Naive thymus-derived CD8-positive, alpha-beta T cell (primary cell): Measurements from ENCODE around the gene TMEM100. TPM values are rescaled to one million over a fixed set of nuclear protein-coding genes. Genes with fewer than 3 reads are reported as not detected.
A peak's percentile ranks its signal among the peaks of the same experiment; 100 is the strongest.

Experiments used
- ATAC-seq, 2 donors: fragments of 150-1000 bp; cut with Tn5 transposase in 1 of 2; sonication (Bioruptor Pico), chemical (Tn5 transposase) in 1 of 2; 1 replicate in 1 of 2; 2 replicates in 1 of 2; pipeline ENCODE4 v1.10.0; 2021; ENCODE audit warnings: mild to moderate bottlenecking in 2 of 2, moderate library complexity in 2 of 2
- POLR2A ChIA-PET: fragments of 350-600 bp; sonication (Branson Sonifier 250); formaldehyde crosslinking; loops from one replicate; lab custom pipeline; 2021; ENCODE audit warnings: antibody characterized with exemption; lab: Charles Lee
- DNase-seq, 10 donors: peaks; one replicate each; pipeline versions ENCODE4 v3.0.0 to v3.0.0-alpha.2; 2020 to 2022
- H3K27ac Mint-ChIP-seq, 10 donors: one replicate each; pipeline ENCODE4 v1.8.0; 2020 to 2022; ENCODE audit warnings: mild to moderate bottlenecking in 10 of 10, mixed read lengths in 10 of 10, moderate library complexity in 4 of 10, inconsistent platforms in 1 of 10
- H3K27me3 Mint-ChIP-seq, 5 donors: one replicate each; pipeline ENCODE4 v1.8.0; 2021 to 2022; ENCODE audit warnings: mixed read lengths in 5 of 5
- H3K36me3 Mint-ChIP-seq, 3 donors: one replicate each; pipeline ENCODE4 v1.8.0; 2020 to 2022; ENCODE audit warnings: mixed read lengths in 3 of 3, mild to moderate bottlenecking in 2 of 3, inconsistent platforms in 1 of 3
- H3K4me1 Mint-ChIP-seq, 4 donors: one replicate each; pipeline ENCODE4 v1.8.0; 2021 to 2022; ENCODE audit warnings: mixed read lengths in 4 of 4
- H3K4me3 Mint-ChIP-seq, 10 donors: one replicate each; pipeline ENCODE4 v1.8.0; 2020 to 2022; ENCODE audit warnings: mild to moderate bottlenecking in 10 of 10, mixed read lengths in 10 of 10, moderate library complexity in 6 of 10, inconsistent platforms in 1 of 10
- H3K9me3 Mint-ChIP-seq, 9 donors: one replicate each; pipeline ENCODE4 v1.8.0; 2020 to 2022; ENCODE audit warnings: mixed read lengths in 9 of 9, mild to moderate bottlenecking in 3 of 9, inconsistent platforms in 1 of 9, moderate library complexity in 1 of 9
- polyA plus RNA-seq, 3 donors: library from polyadenylated mRNA; unstranded; fragments of 300-500 nt; fragmentation: Illumina TruSeq; gene quantifications; one replicate each; pipeline ENCODE4 v1.2.3, GENCODE V29; 2021
- total RNA-seq, 8 experiments: library from RNA in 2 of 8; stranded (reverse) in 2 of 8; gene quantifications; one replicate each; pipeline ENCODE4 v1.2.3 and lab custom pipeline; 2021 to 2026

The TMEM100 gene
- total and polyA plus RNA-seq, 5 experiments from 2014 or later, result not detected

GRCh38 chr17:55740511-55741355 is 18.1 kb upstream of the TMEM100 start:
- no peak overlapping the region for H3K27ac Mint-ChIP-seq
- H3K27me3 Mint-ChIP-seq, result peaks cover 6 to 15% (median 11%) of the 10 kb centered on the region in 5 donors
- H3K36me3 Mint-ChIP-seq, result no peaks in the 10 kb centered on the region
- H3K4me3 Mint-ChIP-seq, result no peak overlapping the region
- peaks cover 0 to 5% (median 0%) of the 10 kb centered on the region in 4 donors for H3K4me1 Mint-ChIP-seq
- H3K9me3 Mint-ChIP-seq, result no peaks in the 10 kb centered on the region
- ATAC-seq (no peak), DNase-seq (no peak)
- POLR2A ChIA-PET, result no interaction called here

DNA sequence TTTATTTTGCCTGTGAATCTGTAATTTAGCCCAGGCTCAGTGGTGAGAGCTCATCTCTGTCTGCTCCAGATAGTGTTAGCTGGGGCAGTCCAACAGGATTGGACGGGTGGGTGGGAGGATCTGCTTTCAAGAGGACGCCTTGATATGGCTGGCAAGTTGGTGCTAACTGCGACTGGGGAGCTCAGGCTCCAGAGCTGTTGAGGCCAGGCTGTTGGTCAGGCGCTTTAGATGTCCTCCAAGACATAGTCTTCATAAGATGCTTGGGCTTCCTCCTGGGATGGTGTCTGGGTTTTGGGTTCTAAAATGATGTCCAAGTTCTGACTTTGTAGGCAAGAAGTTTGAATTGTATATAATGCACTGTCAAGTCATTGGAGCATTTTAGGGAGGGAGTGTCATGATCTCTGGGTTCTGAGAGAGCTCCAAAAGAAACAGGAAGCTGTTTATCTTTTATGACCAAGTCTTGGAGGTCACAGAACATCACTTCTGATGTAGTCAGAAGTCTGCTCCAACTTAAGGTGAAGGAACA is 15.4 kb upstream of the TMEM100 start:
- ATAC-seq, result no peak
- H3K36me3 Mint-ChIP-seq, result no peaks in the 10 kb centered on the region
- no peak overlapping the region for H3K4me3 Mint-ChIP-seq
- no peak overlapping the region for H3K27ac Mint-ChIP-seq
- no peak for DNase-seq
- POLR2A ChIA-PET, result no interaction called here
- peaks cover 0 to 5% (median 0%) of the 10 kb centered on the region in 4 donors for H3K4me1 Mint-ChIP-seq
- H3K27me3 Mint-ChIP-seq, result peaks cover 6 to 23% (median 10%) of the 10 kb centered on the region in 5 donors
- H3K9me3 Mint-ChIP-seq, result no peaks in the 10 kb centered on the region

DNA sequence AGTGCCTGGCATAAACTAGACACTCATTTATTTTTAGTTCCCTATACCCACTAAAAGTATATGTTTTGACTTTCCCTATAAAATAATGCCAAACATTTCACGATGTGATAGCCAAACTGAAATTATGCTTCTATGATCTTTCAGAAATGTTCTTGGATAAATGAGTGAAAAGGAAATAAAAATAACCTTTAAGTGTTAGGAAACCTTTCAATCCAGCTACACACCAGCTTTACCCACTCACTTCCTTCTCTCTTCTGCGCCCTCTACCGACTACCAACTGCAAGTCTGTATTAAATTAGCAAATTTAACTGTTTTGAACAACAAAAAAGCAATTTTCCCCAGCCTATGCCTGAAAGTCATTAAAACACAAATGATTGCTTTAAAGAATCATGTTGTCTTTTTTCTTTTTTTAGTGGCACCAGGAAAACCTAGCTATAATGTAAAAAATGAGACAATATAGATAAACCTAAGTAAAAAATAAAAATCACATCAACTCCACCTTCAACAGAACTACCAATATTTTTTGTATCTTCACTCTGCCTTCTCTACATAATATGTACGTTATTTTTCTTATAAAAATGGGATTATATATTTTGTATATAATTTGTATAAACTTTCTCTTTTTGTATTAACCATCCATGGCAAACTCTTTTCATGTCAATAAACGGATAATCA is 13.2 kb upstream of the TMEM100 start:
- DNase-seq (peak in 5 of 10 donors; percentile 6 to 26 (median 18)), ATAC-seq (peak in 1 of 2 donors; percentile 42)
- Mint-ChIP-seq H3K27ac (no peak overlapping the region), H3K4me1 (peaks cover 0 to 5% (median 0%) of the 10 kb centered on the region in 4 donors), H3K36me3 (no peaks in the 10 kb centered on the region), H3K4me3 (no peak overlapping the region), H3K9me3 (no peaks in the 10 kb centered on the region), H3K27me3 (peaks cover 12 to 40% (median 21%) of the 10 kb centered on the region in 5 donors)
- POLR2A ChIA-PET, result no interaction called here

- POLR2A ChIA-PET, result no interaction called here
- DNase-seq (no peak), ATAC-seq (no peak)
- Mint-ChIP-seq H3K36me3 (no peaks in the 10 kb centered on the region), H3K9me3 (no peaks in the 10 kb centered on the region), H3K4me1 (peaks cover 0 to 5% (median 0%) of the 10 kb centered on the region in 4 donors), H3K4me3 (no peak overlapping the region), H3K27me3 (peaks cover 8 to 42% (median 20%) of the 10 kb centered on the region in 5 donors), H3K27ac (no peak overlapping the region)
These were observed 11.6 kb upstream of the TMEM100 start for GRCh38 chr17:55734128-55734781.

- no peak for ATAC-seq
- H3K27ac Mint-ChIP-seq, result no peak overlapping the region
- no peaks in the 10 kb centered on the region for H3K9me3 Mint-ChIP-seq
- H3K4me3 Mint-ChIP-seq, result no peak overlapping the region
- POLR2A ChIA-PET, result no interaction called here
- H3K4me1 Mint-ChIP-seq, result no peaks in the 10 kb centered on the region
- no peaks in the 10 kb centered on the region for H3K36me3 Mint-ChIP-seq
- peaks cover 22 to 59% (median 28%) of the 10 kb centered on the region in 5 donors for H3K27me3 Mint-ChIP-seq
- DNase-seq, result no peak
These were observed 9.1 kb upstream of the TMEM100 start for GRCh38 chr17:55731586-55732250.

DNA sequence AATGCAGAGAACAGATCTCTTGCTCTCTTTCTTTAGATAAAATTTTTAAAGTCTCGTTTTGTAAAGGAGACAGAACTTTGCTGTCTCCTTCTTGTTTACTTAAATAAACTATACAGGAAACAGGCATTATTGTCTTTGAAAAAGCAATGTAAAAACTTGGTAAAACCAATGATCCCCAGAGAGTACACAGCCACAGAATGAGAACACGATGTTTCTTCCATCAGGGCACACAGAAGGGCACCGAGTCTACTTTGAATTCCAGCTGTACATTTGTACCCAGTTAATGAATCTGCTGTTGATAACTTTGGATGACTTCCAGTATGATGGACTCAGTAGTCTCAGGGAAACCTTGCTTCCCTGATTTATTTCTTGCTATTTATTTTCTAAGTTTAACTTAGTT is 8.1 kb upstream of the TMEM100 start:
- Mint-ChIP-seq H3K36me3 (no peaks in the 10 kb centered on the region), H3K27me3 (peaks cover 26 to 69% (median 28%) of the 10 kb centered on the region in 5 donors), H3K27ac (no peak overlapping the region), H3K4me1 (no peaks in the 10 kb centered on the region), H3K4me3 (no peak overlapping the region), H3K9me3 (no peaks in the 10 kb centered on the region)
- ATAC-seq (no peak), DNase-seq (no peak)
- POLR2A ChIA-PET, result no interaction called here

GRCh38 chr17:55730380-55730779 is 7.7 kb upstream of the TMEM100 start:
- H3K4me3 Mint-ChIP-seq, result no peak overlapping the region
- no peaks in the 10 kb centered on the region for H3K4me1 Mint-ChIP-seq
- peaks cover 26 to 73% (median 30%) of the 10 kb centered on the region in 5 donors for H3K27me3 Mint-ChIP-seq
- ATAC-seq (no peak), DNase-seq (no peak)
- H3K36me3 Mint-ChIP-seq, result no peaks in the 10 kb centered on the region
- no peak overlapping the region for H3K27ac Mint-ChIP-seq
- POLR2A ChIA-PET, result no interaction called here
- H3K9me3 Mint-ChIP-seq, result no peaks in the 10 kb centered on the region

DNA sequence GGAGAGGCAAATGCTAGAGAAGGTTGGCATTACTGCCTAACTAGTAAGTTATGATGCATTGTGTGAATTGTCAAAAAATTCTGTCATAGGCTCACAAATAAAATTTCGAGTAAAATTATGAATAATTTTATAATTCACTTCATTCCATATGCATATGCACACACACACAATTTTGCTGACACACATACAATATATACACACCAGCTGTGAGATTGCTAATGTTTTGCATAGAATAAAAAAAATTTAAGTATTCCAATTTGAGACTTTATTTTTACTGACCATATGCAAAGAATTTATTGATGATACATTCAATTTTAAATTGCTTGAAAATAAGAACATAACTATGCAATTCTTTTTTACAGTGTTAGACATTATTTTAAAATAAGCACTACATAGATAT is 6.8 kb upstream of the TMEM100 start:
- POLR2A ChIA-PET, result no interaction called here
- no peak for DNase-seq
- Mint-ChIP-seq H3K36me3 (no peaks in the 10 kb centered on the region), H3K27ac (no peak overlapping the region), H3K27me3 (peaks cover 31 to 73% (median 32%) of the 10 kb centered on the region in 5 donors), H3K9me3 (no peaks in the 10 kb centered on the region), H3K4me1 (peaks cover 0 to 1% (median 0%) of the 10 kb centered on the region in 4 donors), H3K4me3 (no peak overlapping the region)
- ATAC-seq, result no peak

- POLR2A ChIA-PET, result no interaction called here
- H3K9me3 Mint-ChIP-seq, result no peaks in the 10 kb centered on the region
- DNase-seq, result no peak
- peaks cover 0 to 1% (median 0%) of the 10 kb centered on the region in 4 donors for H3K4me1 Mint-ChIP-seq
- peaks cover 31 to 72% (median 31%) of the 10 kb centered on the region in 5 donors for H3K27me3 Mint-ChIP-seq
- no peak overlapping the region for H3K27ac Mint-ChIP-seq
- ATAC-seq, result no peak
- H3K36me3 Mint-ChIP-seq, result no peaks in the 10 kb centered on the region
- no peak overlapping the region for H3K4me3 Mint-ChIP-seq
These were observed 6.2 kb upstream of the TMEM100 start for GRCh38 chr17:55728833-55729232.

DNA sequence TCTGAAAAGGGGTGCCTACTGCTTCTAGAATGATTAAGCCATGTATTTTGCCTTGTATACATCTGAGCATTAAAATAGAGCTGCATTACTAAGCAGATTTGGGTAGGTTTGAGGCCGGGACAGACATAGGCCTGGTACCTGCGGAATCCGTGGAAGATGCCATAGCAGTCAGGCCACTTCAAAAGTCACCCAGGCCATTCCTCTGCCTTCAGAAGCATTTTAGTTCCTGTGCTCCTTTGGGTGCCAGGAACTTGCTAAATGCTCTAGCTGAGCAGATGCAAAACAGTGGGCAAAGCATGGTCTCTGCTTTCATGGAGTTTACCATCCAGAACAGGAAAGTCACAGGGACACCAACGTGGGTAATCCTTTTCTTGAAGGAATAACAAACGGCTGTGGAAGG is 5.7 kb upstream of the TMEM100 start:
- Mint-ChIP-seq H3K27ac (no peak overlapping the region), H3K4me1 (peaks cover 0 to 1% (median 0%) of the 10 kb centered on the region in 4 donors), H3K9me3 (no peaks in the 10 kb centered on the region), H3K4me3 (no peak overlapping the region), H3K36me3 (no peaks in the 10 kb centered on the region), H3K27me3 (peaks cover 28 to 72% (median 32%) of the 10 kb centered on the region in 5 donors)
- DNase-seq, result no peak
- POLR2A ChIA-PET, result no interaction called here
- ATAC-seq, result no peak

DNA sequence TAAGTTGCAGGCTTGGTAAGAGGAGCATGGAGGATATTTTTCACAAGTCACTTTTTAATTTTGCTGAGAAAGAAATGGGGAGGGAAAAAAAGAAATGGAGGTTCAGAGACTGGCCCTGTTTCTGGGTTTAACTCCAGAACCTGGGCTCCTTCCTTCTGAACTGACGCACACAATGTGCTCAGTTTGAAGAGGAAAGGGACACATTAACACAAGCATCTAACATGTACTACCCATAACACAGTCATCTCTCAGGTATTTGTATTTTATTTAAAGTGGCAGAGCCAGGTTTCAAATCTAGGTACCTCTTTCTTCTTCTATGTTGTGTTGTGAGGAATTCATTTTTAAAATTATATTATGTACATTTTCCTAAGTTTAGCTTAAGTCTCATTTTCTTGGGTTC is 5.3 kb upstream of the TMEM100 start:
- H3K27me3 Mint-ChIP-seq, result peaks cover 28 to 72% (median 33%) of the 10 kb centered on the region in 5 donors
- DNase-seq (no peak), ATAC-seq (no peak)
- H3K27ac Mint-ChIP-seq, result peak overlapping the region in 1 of 10 donors; percentile 90
- no peak overlapping the region for H3K4me3 Mint-ChIP-seq
- H3K36me3 Mint-ChIP-seq, result no peaks in the 10 kb centered on the region
- peaks cover 0 to 1% (median 0%) of the 10 kb centered on the region in 4 donors for H3K4me1 Mint-ChIP-seq
- no peaks in the 10 kb centered on the region for H3K9me3 Mint-ChIP-seq
- POLR2A ChIA-PET, result no interaction called here

GRCh38 chr17:55727275-55727674 is 4.6 kb upstream of the TMEM100 start:
- Mint-ChIP-seq H3K4me3 (no peak overlapping the region), H3K9me3 (no peaks in the 10 kb centered on the region), H3K4me1 (peaks cover 0 to 1% (median 0%) of the 10 kb centered on the region in 4 donors), H3K27ac (no peak overlapping the region), H3K36me3 (no peaks in the 10 kb centered on the region), H3K27me3 (peaks cover 23 to 72% (median 30%) of the 10 kb centered on the region in 5 donors)
- DNase-seq (no peak), ATAC-seq (no peak)
- POLR2A ChIA-PET, result no interaction called here
